GM12878 (cell line): ENCODE measurements around the gene IL1RAPL1. TPM values are rescaled to one million over a fixed set of nuclear protein-coding genes. Genes with fewer than 3 reads are reported as not detected.

Experiments used
- ATAC-seq: fragments of 200-7000 bp; cut with Tn5 transposase; 3 replicates; pipeline ENCODE4 v1.9.1; 2020; ENCODE audit warnings: mild to moderate bottlenecking, moderate library complexity
- BruUV-seq: library from RNA; stranded (reverse); fragments of 400-500 nt; replicated peaks from 2 replicates; lab custom pipeline; 2021; lab: Mats Ljungman, UMichigan
- CTCF ChIA-PET: fragments of 300-600 bp; sonication (Branson Sonifier 250); formaldehyde crosslinking; extraction: SDS; loops from one replicate; lab custom pipeline; 2021; ENCODE audit warnings: inconsistent platforms; lab: Yijun Ruan, JAX
- POLR2A ChIA-PET: fragments of 350-600 bp; formaldehyde crosslinking; extraction: SDS; loops from one replicate; lab custom pipeline; 2021; ENCODE audit warnings: inconsistent platforms; lab: Charles Lee
- RAD21 ChIA-PET: fragments of 300-600 bp; sonication (Branson Sonifier 250); formaldehyde crosslinking; loops from one replicate; lab custom pipeline; 2023; ENCODE audit warnings: antibody characterized with exemption; ENCODE audit not compliant: unreplicated experiment; lab: Charles Lee
- SMC1A ChIA-PET: fragments of 300-600 bp; sonication (Branson Sonifier 250); formaldehyde crosslinking; loops from one replicate; lab custom pipeline; 2023; ENCODE audit not compliant: unreplicated experiment, uncharacterized antibody; lab: Charles Lee
- DNase-seq: peaks from one replicate; pipeline ENCODE4 v3.0.0-alpha.2; 2011; ENCODE audit warnings: low read depth, low spot score
- FAIRE-seq: peaks from 3 replicates; lab custom pipeline; 2011; peaks lifted over from hg19 to GRCh38; lab: Jason Lieb, UNC
- H2AFZ ChIP-seq: 2 replicates; pipeline ENCODE4 v1.6.0; 2011; ENCODE audit warnings: low read depth, low read length, control low read depth; ENCODE audit not compliant: control insufficient read depth
- H3K27ac ChIP-seq: 2 replicates; pipeline ENCODE4 v1.5.1; 2011; ENCODE audit warnings: control low read depth; ENCODE audit not compliant: control insufficient read depth, insufficient read depth
- H3K27me3 ChIP-seq, 2 experiments: replicated peaks in 1 of 2; 2 replicates each; pipeline versions ENCODE4 v1.6.0 to v1.6.1; 2011; ENCODE audit warnings: low read length in 1 of 2; ENCODE audit not compliant: control insufficient read depth in 2 of 2, insufficient read depth in 2 of 2
- H3K36me3 ChIP-seq, 2 experiments: 2 replicates each; pipeline ENCODE4 v1.5.1; 2011; ENCODE audit warnings: low read length in 1 of 2; ENCODE audit not compliant: control insufficient read depth in 2 of 2, insufficient read depth in 2 of 2
- H3K4me1 ChIP-seq: 2 replicates; pipeline ENCODE4 v1.6.1; 2011; ENCODE audit warnings: mild to moderate bottlenecking, low read length, moderate library complexity, mixed read lengths; ENCODE audit not compliant: control insufficient read depth, insufficient read depth
- H3K4me2 ChIP-seq: 2 replicates; pipeline ENCODE4 v1.6.0; 2011; ENCODE audit warnings: control low read depth; ENCODE audit not compliant: control insufficient read depth, insufficient read depth
- H3K4me3 ChIP-seq: fragments of 200-600 bp; sonication (generic); 2 replicates; pipeline ENCODE4 v1.5.1; 2016
- H3K79me2 ChIP-seq: 2 replicates; pipeline ENCODE4 v1.6.0; 2011; ENCODE audit warnings: low read length; ENCODE audit not compliant: control insufficient read depth, insufficient read depth
- H3K9ac ChIP-seq: 2 replicates; pipeline ENCODE4 v1.8.0; 2011; ENCODE audit warnings: low read length, control low read depth, mixed read lengths; ENCODE audit not compliant: control insufficient read depth, insufficient read depth
- H3K9me3 ChIP-seq: replicated peaks from 3 replicates; pipeline ENCODE4 v1.5.1; 2011; ENCODE audit warnings: mild to moderate bottlenecking, low read length; ENCODE audit not compliant: control insufficient read depth, insufficient read depth
- H4K20me1 ChIP-seq: 2 replicates; pipeline ENCODE4 v1.6.0; 2011; ENCODE audit not compliant: control insufficient read depth, insufficient read depth
- CBX5 ChIP-seq: sonication (generic); IDR thresholded peaks from 2 replicates; pipeline ENCODE4 v1.6.1; 2016; ENCODE audit warnings: low read depth, moderate library complexity, mild to moderate bottlenecking, inconsistent platforms
- EED ChIP-seq: sonication (generic); IDR thresholded peaks from 2 replicates; pipeline ENCODE4 v1.6.1; 2016; ENCODE audit warnings: antibody characterized with exemption, low read depth
- EGR1 ChIP-seq, 2 experiments: IDR thresholded peaks; 1 replicate in 1 of 2; 2 replicates in 1 of 2; pipeline ENCODE4 v1.6.1; 2011 to 2012; ENCODE audit warnings: low read depth in 2 of 2, low read length in 2 of 2, borderline replicate concordance in 1 of 2, mild to moderate bottlenecking in 1 of 2, moderate library complexity in 1 of 2
- EZH2 ChIP-seq: IDR thresholded peaks from 2 replicates; pipeline ENCODE4 v1.6.1; 2012; ENCODE audit warnings: low read depth, mild to moderate bottlenecking, control low read depth, inconsistent platforms, low read length, borderline replicate concordance; ENCODE audit not compliant: control insufficient read depth
- HDAC6 ChIP-seq: fragments of 200-600 bp; sonication (generic); IDR thresholded peaks from one replicate; pipeline ENCODE4 v1.8.0; 2017; ENCODE audit warnings: antibody characterized with exemption; ENCODE audit not compliant: unreplicated experiment
- IKZF1 ChIP-seq: fragments of 450-650 bp; conservative IDR thresholded peaks from 2 replicates; pipeline ENCODE4 v1.6.1; 2017; ENCODE audit warnings: antibody characterized with exemption, mild to moderate bottlenecking
- PAX5 ChIP-seq: IDR thresholded peaks from 2 replicates; pipeline ENCODE4 v1.6.1; 2011; ENCODE audit warnings: low read depth, low read length, borderline replicate concordance
- RCOR1 ChIP-seq: conservative IDR thresholded peaks from 2 replicates; pipeline ENCODE4 v1.6.1; 2012; ENCODE audit warnings: low read depth, low read length, improper control_type of control experiment
- SREBF1 ChIP-seq: IDR thresholded peaks from 2 replicates; pipeline ENCODE4 v1.6.1; 2012; ENCODE audit warnings: mild to moderate bottlenecking, low read length
- STAT1 ChIP-seq: fragments of 450-650 bp; conservative IDR thresholded peaks from 2 replicates; pipeline ENCODE4 v1.6.1; 2014; ENCODE audit warnings: antibody characterized with exemption, mild to moderate bottlenecking
- SUPT20H ChIP-seq: IDR thresholded peaks from 2 replicates; pipeline ENCODE4 v1.6.1; 2011; ENCODE audit warnings: low read depth, mild to moderate bottlenecking, low read length, moderate library complexity, borderline replicate concordance; ENCODE audit not compliant: control insufficient read depth
- TAF1 ChIP-seq: IDR thresholded peaks from 2 replicates; pipeline ENCODE4 v1.6.1; 2011; ENCODE audit warnings: mild to moderate bottlenecking, low read depth, low read length, borderline replicate concordance
- WRNIP1 ChIP-seq: IDR thresholded peaks from 2 replicates; pipeline ENCODE4 v1.6.1; 2011; ENCODE audit warnings: low read depth, low read length, improper control_type of control experiment, borderline replicate concordance
- WGBS: methylation state at CpG from one replicate; pipeline ENCODE4 v1.1.6; 2016; ENCODE audit warnings: low lambda C conversion rate; ENCODE audit not compliant: insufficient replicate concordance, insufficient coverage; ENCODE audit errors: missing lambda C conversion rate; 5-methylcytosine and 5-hydroxymethylcytosine counted together
- in situ Hi-C: fragments of 300-500 bp; cut with MboI; formaldehyde crosslinking; loops from 9 replicates; pipeline ENCODE4 v1.14.3; 2018; ENCODE audit warnings: mixed read lengths
- intact Hi-C: fragments of 100-400 bp; cut with micrococcal nuclease; formaldehyde crosslinking; loops from one replicate; pipeline ENCODE4 v1.14.2; 2022; ENCODE audit not compliant: unreplicated experiment
- polyA plus RNA-seq, 11 experiments: library from polyadenylated mRNA; depleted of rRNA in 4 of 11; unstranded in 6 of 11; stranded (reverse) in 5 of 11; fragments of >200 nt; fragmentation: Nextera tagmentation in 4 of 11; fragmentation: Illumina TruSeq in 1 of 11; extraction: Ambion mirVana in 4 of 11; extraction: Trizol in 1 of 11; gene quantifications; 1 replicate in 1 of 11; 2 replicates in 10 of 11; pipeline versions ENCODE4 v1.2.1 to v1.2.3, GENCODE V29; 2011 to 2016; ENCODE audit warnings: inconsistent platforms in 2 of 11, missing spikeins in 2 of 11, low read depth in 1 of 11
- total RNA-seq, 4 experiments: library from RNA; depleted of rRNA in 3 of 4; stranded (reverse); fragments of >200 nt in 3 of 4; fragmentation: Illumina TruSeq in 1 of 4; extraction: Trizol in 1 of 4; gene quantifications; 2 replicates each; pipeline versions ENCODE4 v1.2.1 to v1.2.3, GENCODE V29; 2013 to 2021

The IL1RAPL1 gene
- total and polyA plus RNA-seq, 10 of the 15 experiments (the other 5 are each of a cell fraction or from before 2014, with no cell fraction given) = not detected

GRCh38 chrX:29254515-29254914 is 667.3 kb downstream of the IL1RAPL1 start:
- Histone ChIP-seq H4K20me1 (no peaks in the 10 kb centered on the region), H3K27me3 (no peaks in the 10 kb centered on the region), H3K27ac (no peak overlapping the region), H3K36me3 (no peaks in the 10 kb centered on the region), H3K79me2 (no peaks in the 10 kb centered on the region), H3K4me2 (no peak overlapping the region), H3K9ac (no peak overlapping the region), H3K4me1 (no peaks in the 10 kb centered on the region), H2AFZ (no peak overlapping the region), H3K9me3 (no peaks in the 10 kb centered on the region), H3K4me3 (no peak overlapping the region)
- ChIA-PET RAD21 (no interaction called here), CTCF (no interaction called here), POLR2A (no interaction called here), SMC1A (no interaction called here)
- 0% methylated on average over 1 of the region's 1 CpG for WGBS
- TF ChIP-seq STAT1 (no peak), EED (no peak), WRNIP1 (no peak), TAF1 (no peak), PAX5 (no peak), HDAC6 (no peak), EZH2 (no peak), SREBF1 (no peak), EGR1 (IDR thresholded peaks at IDR 0.05; ENCODE audit: borderline replicate concordance in 1 of 2, low read depth in 2 of 2, low read length in 2 of 2) (no peak), CBX5 (no peak), SUPT20H (no peak), RCOR1 (no peak), IKZF1 (no peak)
- in situ Hi-C loops = no loop called here
- no peak for FAIRE-seq
- intact Hi-C loops = no loop called here
- no TSS peak for BruUV-seq
- no peak for DNase-seq
- ATAC-seq = no peak
